ENCODE measurements around the gene EIF3D.

EIF3D gene

GRCh38 chr22:36464715-36465231, 64.2 kb downstream of the EIF3D start:
- DNase-seq (ENCODE audit: low spot score) = no peak

- DNase-seq (ENCODE audit: low spot score) = no peak
Measured at GRCh38 chr22:36463783-36464184, 65.2 kb downstream of the EIF3D start.

- no peak for DNase-seq (ENCODE audit: low spot score)
Measured at GRCh38 chr22:36461665-36462649, 67.0 kb downstream of the EIF3D start.
